ENCODE data around the gene FITM2. TPM values are rescaled to one million over a fixed set of nuclear protein-coding genes. Genes with fewer than 3 reads are reported as not detected.

Gene FITM2
- total RNA-seq = 5.3 and 5.5 TPM in 2 replicates

- H3K4me3 ChIP-seq (ENCODE audit: low read depth, low read length) = peak within 1 kb of the TSS; percentile 85
- no peaks in the 10 kb centered on the region for H3K36me3 ChIP-seq (ENCODE audit: control insufficient read depth, insufficient read depth, low read length)
- no peaks in the 10 kb centered on the region for H3K27me3 ChIP-seq (ENCODE audit: control insufficient read depth, insufficient read depth, low read length)
- DNase-seq (ENCODE audit: low read depth) = peak; percentile 76
- TF ChIP-seq CTCF (IDR thresholded peaks at IDR 0.05; ENCODE audit: insufficient read depth, low read length, poor library complexity, severe bottlenecking) = peak; percentile 93
Observed at GRCh38 chr20:44310664-44311639, at the start of gene FITM2. FITM2 (minus strand) TSS chr20:44311202; CDS start chr20:44311148, 54 bp downstream.

- Histone ChIP-seq H3K27me3 (ENCODE audit: control insufficient read depth, insufficient read depth, low read length) (peaks cover 2% of the 10 kb centered on the region), H3K36me3 (ENCODE audit: control insufficient read depth, insufficient read depth, low read length) (no peaks in the 10 kb centered on the region), H3K4me3 (ENCODE audit: low read depth, low read length) (no peak overlapping the region)
- no peak for TF ChIP-seq CTCF (IDR thresholded peaks at IDR 0.05; ENCODE audit: insufficient read depth, low read length, poor library complexity, severe bottlenecking)
- no peak for DNase-seq (ENCODE audit: low read depth)
Observed at GRCh38 chr20:44360221-44360620, 49.2 kb upstream of the FITM2 start.

GRCh38 chr20:44358776-44359175 lies 47.8 kb upstream of the FITM2 start:
- H3K27me3 ChIP-seq (ENCODE audit: control insufficient read depth, insufficient read depth, low read length) = peaks cover 3% of the 10 kb centered on the region
- no peak for DNase-seq (ENCODE audit: low read depth)
- TF ChIP-seq CTCF (IDR thresholded peaks at IDR 0.05; ENCODE audit: insufficient read depth, low read length, poor library complexity, severe bottlenecking) = no peak

GRCh38 chr20:44357555-44358125 lies 46.6 kb upstream of the FITM2 start:
- DNase-seq (ENCODE audit: low read depth) = no peak
- H3K36me3 ChIP-seq (ENCODE audit: control insufficient read depth, insufficient read depth, low read length) = no peaks in the 10 kb centered on the region
- H3K27me3 ChIP-seq (ENCODE audit: control insufficient read depth, insufficient read depth, low read length) = peaks cover 3% of the 10 kb centered on the region
- no peak for TF ChIP-seq CTCF (IDR thresholded peaks at IDR 0.05; ENCODE audit: insufficient read depth, low read length, poor library complexity, severe bottlenecking)
- no peak overlapping the region for H3K4me3 ChIP-seq (ENCODE audit: low read depth, low read length)

More at GRCh38 chr20:44358776-44359175, 47.8 kb upstream of the FITM2 start:
- Histone ChIP-seq H3K36me3 (ENCODE audit: control insufficient read depth, insufficient read depth, low read length) (no peaks in the 10 kb centered on the region), H3K4me3 (ENCODE audit: low read depth, low read length) (no peak overlapping the region)

- no peak for TF ChIP-seq CTCF (IDR thresholded peaks at IDR 0.05; ENCODE audit: insufficient read depth, low read length, poor library complexity, severe bottlenecking)
- peaks cover 3% of the 10 kb centered on the region for H3K27me3 ChIP-seq (ENCODE audit: control insufficient read depth, insufficient read depth, low read length)
- H3K4me3 ChIP-seq (ENCODE audit: low read depth, low read length) = no peak overlapping the region
- no peaks in the 10 kb centered on the region for H3K36me3 ChIP-seq (ENCODE audit: control insufficient read depth, insufficient read depth, low read length)
- no peak for DNase-seq (ENCODE audit: low read depth)
Observed at GRCh38 chr20:44357020-44357419, 46.0 kb upstream of the FITM2 start.

Measured in kidney epithelial cell (primary cell).